Keratinocyte (primary cell): ENCODE results near the gene UTP4. TPM values are rescaled to one million over a fixed set of nuclear protein-coding genes. Genes with fewer than 3 reads are reported as not detected.

ENCODE experiments used
- DNase-seq: peaks from one replicate; pipeline ENCODE4 v3.0.0-alpha.2; 2011; ENCODE audit warnings: low read depth, missing footprints, low spot score
- FAIRE-seq: peaks from 2 replicates; lab custom pipeline; 2011; peaks lifted over from hg19 to GRCh38; lab: Jason Lieb, UNC
- H2AFZ ChIP-seq: 2 replicates; pipeline ENCODE4 v1.6.0; 2012; ENCODE audit warnings: low read length, control low read depth, inconsistent platforms; ENCODE audit not compliant: control insufficient read depth
- H3K27ac ChIP-seq: 2 replicates; pipeline ENCODE4 v1.5.1; 2011; ENCODE audit warnings: low read length; ENCODE audit not compliant: control insufficient read depth, insufficient read depth
- H3K27me3 ChIP-seq: 3 replicates; pipeline ENCODE4 v1.6.0; 2011; ENCODE audit warnings: low read length; ENCODE audit not compliant: control insufficient read depth, insufficient read depth; ENCODE audit errors: extremely low read depth
- H3K36me3 ChIP-seq, 2 experiments: 2 replicates in 1 of 2; 3 replicates in 1 of 2; pipeline ENCODE4 v1.5.1; 2011; ENCODE audit warnings: low read length in 2 of 2, mild to moderate bottlenecking in 1 of 2; ENCODE audit not compliant: control insufficient read depth in 2 of 2, insufficient read depth in 2 of 2; ENCODE audit errors: extremely low read depth in 1 of 2
- H3K4me1 ChIP-seq: 3 replicates; pipeline ENCODE4 v1.5.1; 2011; ENCODE audit warnings: low read length; ENCODE audit not compliant: control insufficient read depth, insufficient read depth; ENCODE audit errors: extremely low read depth
- H3K4me2 ChIP-seq: 3 replicates; pipeline ENCODE4 v1.6.0; 2011; ENCODE audit warnings: low read depth, low read length; ENCODE audit not compliant: control insufficient read depth, insufficient read depth; ENCODE audit errors: extremely low read depth
- H3K4me3 ChIP-seq, 3 experiments: fragments of 200-600 bp in 1 of 3; sonication (generic) in 1 of 3; 2 replicates in 2 of 3; 3 replicates in 1 of 3; pipeline ENCODE4 v1.5.1; 2011 to 2016; ENCODE audit warnings: low read length in 3 of 3, mild to moderate bottlenecking in 3 of 3, control low read depth in 2 of 3, inconsistent platforms in 1 of 3, low read depth in 1 of 3, mixed read lengths in 1 of 3, mixed run types in 1 of 3, moderate library complexity in 1 of 3; ENCODE audit not compliant: control insufficient read depth in 2 of 3, insufficient read depth in 2 of 3; ENCODE audit errors: extremely low read depth in 1 of 3
- H3K79me2 ChIP-seq: 2 replicates; pipeline ENCODE4 v1.6.0; 2012; ENCODE audit warnings: low read length; ENCODE audit not compliant: control insufficient read depth, insufficient read depth
- H3K9ac ChIP-seq: 3 replicates; pipeline ENCODE4 v1.6.0; 2011; ENCODE audit warnings: low read length; ENCODE audit not compliant: control insufficient read depth, insufficient read depth; ENCODE audit errors: extremely low read depth
- H3K9me1 ChIP-seq: 3 replicates; pipeline ENCODE4 v1.6.0; 2011; ENCODE audit warnings: low read length; ENCODE audit not compliant: control insufficient read depth, insufficient read depth; ENCODE audit errors: extremely low read depth
- H3K9me3 ChIP-seq: 2 replicates; pipeline ENCODE4 v1.5.1; 2012; ENCODE audit warnings: low read depth, low read length; ENCODE audit not compliant: control insufficient read depth
- H4K20me1 ChIP-seq: 3 replicates; pipeline ENCODE4 v1.6.0; 2011; ENCODE audit warnings: low read length; ENCODE audit not compliant: control insufficient read depth, insufficient read depth; ENCODE audit errors: extremely low read depth
- EZH2 ChIP-seq: IDR thresholded peaks from one replicate; pipeline ENCODE4 v1.6.1; 2012; ENCODE audit warnings: inconsistent platforms, mild to moderate bottlenecking, low read length, moderate library complexity
- dilution Hi-C: fragments of 300-500 bp; cut with MboI; formaldehyde crosslinking; loops from one replicate; pipeline ENCODE4 v1.7.0; 2020; ENCODE audit warnings: low sequenced_read_pairs; ENCODE audit not compliant: extremely low pct_ligation_motif_present
- polyA plus RNA-seq, 5 experiments: library from polyadenylated mRNA; depleted of rRNA in 3 of 5; stranded (reverse) in 3 of 5; stranded (forward) in 1 of 5; unstranded in 1 of 5; fragments of >200 nt; gene quantifications; 1 replicate in 1 of 5; 2 replicates in 3 of 5; 3 replicates in 1 of 5; pipeline versions ENCODE4 v1.2.1 to v1.2.3, GENCODE V29; 2011 to 2012; ENCODE audit warnings: missing spikeins in 2 of 5, low read depth in 1 of 5, low replicate concordance in 1 of 5
- TF ChIP-seq, protein P1 (sequence below), 3 experiments: IDR thresholded peaks in 1 of 3; conservative IDR thresholded peaks in 1 of 3; optimal IDR thresholded peaks in 1 of 3; 2 replicates in 2 of 3; 3 replicates in 1 of 3; pipeline versions ENCODE3 to v1.5.1; 2011; ENCODE audit warnings: low read length in 3 of 3, mild to moderate bottlenecking in 3 of 3, moderate library complexity in 2 of 3, control low read depth in 1 of 3, inconsistent platforms in 1 of 3; ENCODE audit not compliant: insufficient read depth in 2 of 3; ENCODE audit errors: extremely low read depth in 1 of 3

Gene UTP4
- polyA plus RNA-seq, 1 donor (not counting 4 experiments of a cell fraction or from before 2014, with no cell fraction given): 106 TPM

DNA sequence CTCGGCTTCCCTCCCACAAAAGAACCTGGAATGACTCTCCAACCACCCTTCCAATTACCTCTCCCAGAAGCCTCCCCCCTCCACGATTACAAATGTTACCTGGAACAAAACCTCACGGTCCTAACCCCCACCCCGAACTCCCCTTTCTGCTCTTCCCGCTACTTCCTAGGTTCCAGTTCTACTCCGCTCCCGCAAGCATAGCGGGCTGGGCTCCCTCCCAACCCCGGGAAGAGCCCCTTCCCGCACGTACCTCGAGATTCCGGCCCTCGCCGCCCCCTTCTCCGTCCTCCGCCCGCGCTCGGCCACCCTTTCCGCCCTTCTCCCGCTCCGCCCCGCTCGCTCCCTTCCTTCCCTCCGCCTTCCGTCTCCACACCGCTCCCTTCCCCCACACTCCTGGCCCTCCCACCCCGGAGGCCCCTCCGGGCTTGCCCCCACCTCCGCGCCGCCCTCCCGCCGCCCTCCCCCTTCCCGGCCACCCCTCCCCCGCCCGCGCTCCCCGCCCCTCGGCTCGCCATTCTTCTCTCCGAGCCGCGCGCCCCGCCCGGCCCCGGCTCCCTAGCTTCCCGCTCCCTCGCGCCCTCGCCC is 518 bp upstream of the UTP4 start:
- peaks cover 2% of the 10 kb centered on the region for H4K20me1 ChIP-seq
- dilution Hi-C loops: no loop called here

DNA sequence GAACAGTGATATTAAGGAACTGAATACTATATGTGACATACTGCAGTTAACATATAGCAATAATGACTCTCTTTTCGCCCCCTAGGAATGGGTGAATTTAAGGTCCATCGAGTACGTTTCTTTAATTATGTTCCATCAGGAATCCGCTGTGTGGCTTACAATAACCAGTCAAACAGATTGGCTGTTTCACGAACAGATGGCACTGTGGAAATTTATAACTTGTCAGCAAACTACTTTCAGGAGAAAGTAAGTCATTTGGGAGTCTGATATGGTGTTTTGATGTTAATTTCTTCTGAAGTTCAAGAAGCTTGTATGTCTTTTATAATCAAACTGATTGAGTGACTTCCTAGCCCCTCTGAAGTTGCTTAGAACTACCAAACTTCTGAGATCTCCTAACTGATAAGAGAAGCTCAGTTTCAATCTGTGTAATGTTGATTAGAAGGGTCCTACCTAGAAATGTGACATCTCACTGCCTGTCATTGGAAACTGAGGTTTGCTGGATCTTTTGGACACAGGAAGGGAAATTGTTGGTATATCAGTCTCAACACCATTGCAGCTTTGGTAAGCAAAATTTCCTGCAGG is 1.0 kb downstream of the UTP4 start:
- peak overlapping the region; percentile 75 to 99 (median 88) for H3K4me3 ChIP-seq
- H3K79me2 ChIP-seq: peaks cover 86% of the 10 kb centered on the region
- H2AFZ ChIP-seq: no peak overlapping the region
- H3K9ac ChIP-seq: peak overlapping the region; percentile 96
- no peaks in the 10 kb centered on the region for H3K27me3 ChIP-seq
- dilution Hi-C loops: no loop called here
- DNase-seq (no peak), FAIRE-seq (no peak)
- TF ChIP-seq, protein P1, sequence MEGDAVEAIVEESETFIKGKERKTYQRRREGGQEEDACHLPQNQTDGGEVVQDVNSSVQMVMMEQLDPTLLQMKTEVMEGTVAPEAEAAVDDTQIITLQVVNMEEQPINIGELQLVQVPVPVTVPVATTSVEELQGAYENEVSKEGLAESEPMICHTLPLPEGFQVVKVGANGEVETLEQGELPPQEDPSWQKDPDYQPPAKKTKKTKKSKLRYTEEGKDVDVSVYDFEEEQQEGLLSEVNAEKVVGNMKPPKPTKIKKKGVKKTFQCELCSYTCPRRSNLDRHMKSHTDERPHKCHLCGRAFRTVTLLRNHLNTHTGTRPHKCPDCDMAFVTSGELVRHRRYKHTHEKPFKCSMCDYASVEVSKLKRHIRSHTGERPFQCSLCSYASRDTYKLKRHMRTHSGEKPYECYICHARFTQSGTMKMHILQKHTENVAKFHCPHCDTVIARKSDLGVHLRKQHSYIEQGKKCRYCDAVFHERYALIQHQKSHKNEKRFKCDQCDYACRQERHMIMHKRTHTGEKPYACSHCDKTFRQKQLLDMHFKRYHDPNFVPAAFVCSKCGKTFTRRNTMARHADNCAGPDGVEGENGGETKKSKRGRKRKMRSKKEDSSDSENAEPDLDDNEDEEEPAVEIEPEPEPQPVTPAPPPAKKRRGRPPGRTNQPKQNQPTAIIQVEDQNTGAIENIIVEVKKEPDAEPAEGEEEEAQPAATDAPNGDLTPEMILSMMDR (optimal IDR thresholded peaks at IDR 0.05 in 1 of 3, IDR thresholded peaks at IDR 0.05 in 1 of 3, conservative IDR thresholded peaks at IDR 0.05 in 1 of 3; ENCODE audit: extremely low read depth in 1 of 3, insufficient read depth in 2 of 3, low read length in 3 of 3): no peak
- TF ChIP-seq EZH2: no peak
- peak overlapping the region; percentile 34 for H3K27ac ChIP-seq
- H4K20me1 ChIP-seq: no peaks in the 10 kb centered on the region
- peaks cover 3% of the 10 kb centered on the region for H3K9me1 ChIP-seq
- no peaks in the 10 kb centered on the region for H3K9me3 ChIP-seq
- H3K4me1 ChIP-seq: peaks cover 21% of the 10 kb centered on the region
- peak overlapping the region; percentile 86 for H3K4me2 ChIP-seq
- peaks cover 12 to 30% of the 10 kb centered on the region in 2 experiments for H3K36me3 ChIP-seq

More for the DNA sequence above, 518 bp upstream of the UTP4 start:
- peak overlapping the region; percentile 89 for H3K27ac ChIP-seq
- DNase-seq (no peak), FAIRE-seq (no peak)
- no peak for TF ChIP-seq EZH2
- TF ChIP-seq, protein P1 (optimal IDR thresholded peaks at IDR 0.05 in 1 of 3, IDR thresholded peaks at IDR 0.05 in 1 of 3, conservative IDR thresholded peaks at IDR 0.05 in 1 of 3; ENCODE audit: extremely low read depth in 1 of 3, insufficient read depth in 2 of 3, low read length in 3 of 3): peak in 1 of 3 experiments; percentile 1
- no peaks in the 10 kb centered on the region for H3K9me3 ChIP-seq
- no peaks in the 10 kb centered on the region for H3K27me3 ChIP-seq
- H2AFZ ChIP-seq: peak overlapping the region; percentile 33
- peaks cover 3% of the 10 kb centered on the region for H3K9me1 ChIP-seq
- H3K4me2 ChIP-seq: peak overlapping the region; percentile 92
- H3K79me2 ChIP-seq: peaks cover 89% of the 10 kb centered on the region
- peaks cover 21% of the 10 kb centered on the region for H3K4me1 ChIP-seq
- H3K9ac ChIP-seq: peak overlapping the region; percentile 96
- peak overlapping the region; percentile 95 to 99 (median 96) for H3K4me3 ChIP-seq
- H3K36me3 ChIP-seq: peaks cover 7 to 22% of the 10 kb centered on the region in 2 experiments
